ENCODE results near the gene ENTPD8. TPM values are rescaled to one million over a fixed set of nuclear protein-coding genes. Genes with fewer than 3 reads are reported as not detected.
"Not testable (repeated sequence)": the region's sequence is repeated elsewhere in the genome, so short reads cannot be mapped to it uniquely, and the experiment has no call there.

Gene ENTPD8
- total RNA-seq, 1 experiment from 2014 or later, result 0.77 TPM

- Histone ChIP-seq H3K9ac (ENCODE audit: extremely low read depth, insufficient read length, low read length) (no peak overlapping the region), H3K27me3 (ENCODE audit: insufficient read depth, low read length) (no peaks in the 10 kb centered on the region; the same call in 1 of the 2 replicates), H3K4ac (ENCODE audit: low read depth, low read length) (no peak overlapping the region), H4K8ac (replicated peaks; ENCODE audit: insufficient read length, low read depth, low read length) (no peak overlapping the region), H4K20me1 (ENCODE audit: control insufficient read depth, insufficient read depth, insufficient read length) (no peaks in the 10 kb centered on the region), H3K56ac (ENCODE audit: insufficient read length, low read depth, low read length) (no peak overlapping the region), H3K23ac (ENCODE audit: insufficient read length, low read depth, low read length) (no peak overlapping the region), H3K4me2 (ENCODE audit: insufficient read depth, insufficient read length, low read length) (no peak overlapping the region), H2BK120ac (ENCODE audit: low read depth, low read length, poor library complexity, severe bottlenecking) (no peak overlapping the region), H4K5ac (ENCODE audit: insufficient read length, low read depth, low read length) (no peak overlapping the region), H2AK5ac (ENCODE audit: insufficient read length, low read length) (no peak overlapping the region), H2BK12ac (ENCODE audit: insufficient read length, low read depth, low read length) (no peak overlapping the region), H3K79me2 (ENCODE audit: insufficient read depth, low read length) (no peaks in the 10 kb centered on the region), H3K18ac (ENCODE audit: insufficient read length, low read depth, low read length) (no peak overlapping the region), H2BK5ac (ENCODE audit: insufficient read length, low read length) (no peak overlapping the region), H3K27ac (ENCODE audit: insufficient read length, low read depth, low read length) (no peak overlapping the region), H2AFZ (ENCODE audit: low read length) (no peak overlapping the region), H4K91ac (ENCODE audit: insufficient read length, low read depth, low read length) (no peak overlapping the region), H2BK20ac (ENCODE audit: low read depth, low read length, poor library complexity, severe bottlenecking) (no peak overlapping the region), H3K14ac (ENCODE audit: insufficient read depth, low read length) (no peak overlapping the region), H3K79me1 (ENCODE audit: insufficient read depth, low read depth, low read length, poor library complexity, severe bottlenecking) (no peaks in the 10 kb centered on the region), H3K4me1 (ENCODE audit: insufficient read depth, low read length) (no peaks in the 10 kb centered on the region), H3K23me2 (ENCODE audit: insufficient read length, low read depth, low read length, poor library complexity, severe bottlenecking) (peaks cover under 1% of the 10 kb centered on the region), H3K9me3 (ENCODE audit: control insufficient read depth, low read depth, low read length) (no peaks in the 10 kb centered on the region), H2BK15ac (ENCODE audit: low read depth, low read length) (no peak overlapping the region), H3T11ph (ENCODE audit: low read length) (no peak overlapping the region)
- Mint-ChIP-seq H3K36me3 (ENCODE audit: insufficient read depth in 1 of 3, low read depth in 3 of 3) (no peaks in the 10 kb centered on the region), H3K27ac (no peak overlapping the region), H3K9me3 (no peaks in the 10 kb centered on the region), H3K27me3 (ENCODE audit: low read depth) (peaks cover 19% of the 10 kb centered on the region), H3K4me1 (no peaks in the 10 kb centered on the region), H3K4me3 (no peak overlapping the region)
- no peak for DNase-seq
- TF ChIP-seq CTCF (conservative IDR thresholded peaks at IDR 0.05), result no peak
- no CpG with 5 or more reads among the region's 16 CpGs for WGBS (ENCODE audit: extremely low coverage, insufficient read length, low lambda C conversion rate)
Observed at GRCh38 chr9:137467161-137467581, 26.0 kb upstream of the ENTPD8 start.

DNA sequence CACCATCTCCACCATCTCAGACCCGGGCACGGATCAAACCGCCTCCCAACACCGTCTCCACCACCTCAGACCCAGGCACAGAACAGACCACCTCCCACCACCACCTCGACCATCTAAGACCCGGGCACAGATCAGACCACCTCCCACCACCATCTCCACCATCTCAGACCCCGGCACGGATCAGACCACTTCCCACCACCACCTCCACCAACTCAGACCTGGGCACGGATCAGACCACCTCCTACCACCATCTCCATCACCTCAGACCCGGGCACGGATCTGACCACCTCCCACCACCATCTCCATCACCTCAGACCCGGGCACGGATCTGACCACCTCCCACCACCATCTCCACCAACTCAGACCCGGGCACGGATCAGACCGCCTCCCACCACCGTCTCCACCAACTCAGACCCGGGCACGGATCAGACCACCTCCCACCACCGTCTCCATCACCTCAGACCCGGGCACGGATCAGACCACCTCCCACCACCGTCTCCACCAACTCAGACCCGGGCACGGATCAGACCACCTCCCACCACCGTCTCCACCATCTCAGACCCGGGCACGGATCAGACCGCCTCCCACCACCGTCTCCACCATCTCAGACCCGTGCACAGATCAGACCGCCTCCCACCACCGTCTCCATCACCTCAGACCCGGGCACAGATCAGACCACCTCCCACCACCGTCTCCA is 25.4 kb upstream of the ENTPD8 start:
- H3K4me2 ChIP-seq (ENCODE audit: insufficient read depth, insufficient read length, low read length); H3T11ph ChIP-seq (ENCODE audit: low read length); H3K79me1 ChIP-seq (ENCODE audit: insufficient read depth, low read depth, low read length, poor library complexity, severe bottlenecking); H3K36me3 Mint-ChIP-seq (ENCODE audit: insufficient read depth in 1 of 3, low read depth in 3 of 3); H2AK5ac ChIP-seq (ENCODE audit: insufficient read length, low read length); H4K91ac ChIP-seq (ENCODE audit: insufficient read length, low read depth, low read length); H3K27ac Mint-ChIP-seq; H3K27me3 ChIP-seq (ENCODE audit: insufficient read depth, low read length); H3K4ac ChIP-seq (ENCODE audit: low read depth, low read length); H3K9ac ChIP-seq (ENCODE audit: extremely low read depth, insufficient read length, low read length); H3K56ac ChIP-seq (ENCODE audit: insufficient read length, low read depth, low read length); H3K23me2 ChIP-seq (ENCODE audit: insufficient read length, low read depth, low read length, poor library complexity, severe bottlenecking); H3K4me1 ChIP-seq (ENCODE audit: insufficient read depth, low read length); DNase-seq; H3K27ac ChIP-seq (ENCODE audit: insufficient read length, low read depth, low read length); H3K9me3 Mint-ChIP-seq; H3K4me1 Mint-ChIP-seq; H3K79me2 ChIP-seq (ENCODE audit: insufficient read depth, low read length); H3K14ac ChIP-seq (ENCODE audit: insufficient read depth, low read length); H2BK15ac ChIP-seq (ENCODE audit: low read depth, low read length); H4K20me1 ChIP-seq (ENCODE audit: control insufficient read depth, insufficient read depth, insufficient read length); H2AFZ ChIP-seq (ENCODE audit: low read length); H4K8ac ChIP-seq (replicated peaks; ENCODE audit: insufficient read length, low read depth, low read length); H2BK20ac ChIP-seq (ENCODE audit: low read depth, low read length, poor library complexity, severe bottlenecking); H3K9me3 ChIP-seq (ENCODE audit: control insufficient read depth, low read depth, low read length); H4K5ac ChIP-seq (ENCODE audit: insufficient read length, low read depth, low read length); H3K23ac ChIP-seq (ENCODE audit: insufficient read length, low read depth, low read length); H2BK5ac ChIP-seq (ENCODE audit: insufficient read length, low read length); H3K18ac ChIP-seq (ENCODE audit: insufficient read length, low read depth, low read length); H3K4me3 Mint-ChIP-seq; H2BK12ac ChIP-seq (ENCODE audit: insufficient read length, low read depth, low read length); H2BK120ac ChIP-seq (ENCODE audit: low read depth, low read length, poor library complexity, severe bottlenecking): not testable (repeated sequence)
- no CpG with 5 or more reads among the region's 35 CpGs for WGBS (ENCODE audit: extremely low coverage, insufficient read length, low lambda C conversion rate)
- H3K27me3 Mint-ChIP-seq (ENCODE audit: low read depth), result peaks cover 23% of the 10 kb centered on the region

All from H9 (cell line).